Karpas-422 (cell line): ENCODE measurements around the gene FIGNL2. TPM values are rescaled to one million over a fixed set of nuclear protein-coding genes. Genes with fewer than 3 reads are reported as not detected.
"Not testable (repeated sequence)": the region's sequence is repeated elsewhere in the genome, so short reads cannot be mapped to it uniquely, and the experiment has no call there.

Experiments used
- DNase-seq: peaks from one replicate; pipeline ENCODE4 v3.0.0-alpha.2; 2015
- H2AFZ ChIP-seq: fragments of 200-600 bp; sonication (generic); 2 replicates; pipeline ENCODE4 v1.6.1; 2014; ENCODE audit warnings: antibody characterized with exemption, low read length, mixed read lengths
- H3K27ac ChIP-seq: fragments of 200-600 bp; sonication (generic); 2 replicates; pipeline ENCODE4 v1.5.1; 2014; ENCODE audit warnings: mild to moderate bottlenecking, low read length, moderate library complexity
- H3K27me3 ChIP-seq: fragments of 200-600 bp; sonication (generic); 2 replicates; pipeline ENCODE4 v1.6.1; 2014; ENCODE audit warnings: low read length, mixed read lengths
- H3K36me3 ChIP-seq: fragments of 200-600 bp; sonication (generic); 2 replicates; pipeline ENCODE4 v1.6.1; 2014; ENCODE audit warnings: low read length, mixed read lengths; ENCODE audit not compliant: insufficient read depth
- H3K4me1 ChIP-seq: fragments of 200-600 bp; sonication (generic); 2 replicates; pipeline ENCODE4 v1.6.1; 2014; ENCODE audit warnings: mild to moderate bottlenecking, low read length, mixed read lengths
- H3K4me2 ChIP-seq: fragments of 200-600 bp; sonication (generic); 2 replicates; pipeline ENCODE4 v1.6.1; 2014; ENCODE audit warnings: low read length, low read depth, mild to moderate bottlenecking; ENCODE audit not compliant: poor library complexity, severe bottlenecking
- H3K4me3 ChIP-seq: fragments of 200-600 bp; sonication (generic); 2 replicates; pipeline ENCODE4 v1.5.1; 2014; ENCODE audit warnings: mild to moderate bottlenecking, antibody characterized with exemption, low read length, mixed read lengths
- H3K79me2 ChIP-seq: fragments of 200-600 bp; sonication (generic); 2 replicates; pipeline ENCODE4 v1.6.1; 2014; ENCODE audit warnings: mild to moderate bottlenecking, low read length, mixed read lengths
- H3K9ac ChIP-seq: fragments of 200-600 bp; sonication (generic); 2 replicates; pipeline ENCODE4 v1.6.0; 2014; ENCODE audit warnings: low read length
- H3K9me2 ChIP-seq: fragments of 200-600 bp; sonication (generic), shearing (Covaris generic); replicated peaks from 2 replicates; pipeline ENCODE4 v1.6.0; 2014; ENCODE audit warnings: mild to moderate bottlenecking, low read length, moderate library complexity; ENCODE audit not compliant: insufficient read depth
- H3K9me3 ChIP-seq: fragments of 300-700, 200-600 bp; sonication (generic); 2 replicates; pipeline ENCODE4 v1.6.1; 2014; ENCODE audit warnings: low read length, mixed read lengths
- H4K20me1 ChIP-seq: fragments of 200-600 bp; sonication (generic); 2 replicates; pipeline ENCODE4 v1.6.1; 2014; ENCODE audit warnings: mild to moderate bottlenecking, antibody characterized with exemption, low read length, low read depth; ENCODE audit not compliant: insufficient read depth
- total RNA-seq: library from RNA; depleted of rRNA; stranded (reverse); fragments of >200 nt; shearing (Covaris generic); gene quantifications from 2 replicates; pipeline ENCODE4 v1.2.3, GENCODE V29; 2014; ENCODE audit warnings: low replicate concordance

FIGNL2 gene
- total RNA-seq, 1 experiment from 2014 or later: not detected

GRCh38 chr12:51798051-51798450, 50.5 kb downstream of the FIGNL2 start:
- H4K20me1 ChIP-seq, H3K4me1 ChIP-seq, H2AFZ ChIP-seq, H3K79me2 ChIP-seq, H3K9me2 ChIP-seq, H3K9ac ChIP-seq, H3K27ac ChIP-seq, H3K4me2 ChIP-seq, DNase-seq, H3K9me3 ChIP-seq, H3K36me3 ChIP-seq, H3K27me3 ChIP-seq, H3K4me3 ChIP-seq: not testable (repeated sequence)

GRCh38 chr12:51797301-51797700, 51.2 kb downstream of the FIGNL2 start:
- Histone ChIP-seq H3K4me3 (no peak overlapping the region), H3K27ac (no peak overlapping the region), H3K4me2 (no peak overlapping the region), H3K9me3 (no peaks in the 10 kb centered on the region), H3K36me3 (no peaks in the 10 kb centered on the region), H3K9ac (no peak overlapping the region), H3K4me1 (no peaks in the 10 kb centered on the region), H3K27me3 (no peaks in the 10 kb centered on the region), H4K20me1 (no peaks in the 10 kb centered on the region), H2AFZ (no peak overlapping the region), H3K79me2 (no peaks in the 10 kb centered on the region), H3K9me2 (no peaks in the 10 kb centered on the region)
- DNase-seq: no peak

DNA sequence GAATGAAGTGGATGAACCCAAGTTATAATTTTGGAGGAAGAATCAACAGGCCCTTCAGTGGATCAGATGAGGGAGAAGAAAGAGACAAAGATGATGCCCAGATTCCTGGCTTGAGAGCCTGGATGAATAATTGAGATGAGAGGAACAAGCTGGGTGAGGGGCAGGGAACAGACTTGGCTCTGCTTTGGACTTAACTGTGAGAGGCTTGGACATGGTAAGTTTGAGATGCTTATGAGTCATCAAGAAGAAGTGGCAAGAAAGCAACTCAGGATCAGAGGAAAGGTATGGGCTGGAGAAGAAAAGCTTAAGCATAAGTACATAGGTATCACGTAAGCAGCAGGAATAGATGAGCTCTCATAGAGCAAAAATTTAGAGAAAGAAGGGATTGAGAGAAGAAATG, 55.3 kb downstream of the FIGNL2 start:
- Histone ChIP-seq H3K27ac (no peak overlapping the region), H3K9ac (no peak overlapping the region), H3K79me2 (no peaks in the 10 kb centered on the region), H3K9me2 (no peaks in the 10 kb centered on the region), H3K36me3 (no peaks in the 10 kb centered on the region), H3K4me3 (no peak overlapping the region), H3K4me1 (no peaks in the 10 kb centered on the region), H4K20me1 (no peaks in the 10 kb centered on the region), H3K27me3 (no peaks in the 10 kb centered on the region), H3K9me3 (no peaks in the 10 kb centered on the region), H2AFZ (no peak overlapping the region), H3K4me2 (no peak overlapping the region)
- DNase-seq: no peak

DNA sequence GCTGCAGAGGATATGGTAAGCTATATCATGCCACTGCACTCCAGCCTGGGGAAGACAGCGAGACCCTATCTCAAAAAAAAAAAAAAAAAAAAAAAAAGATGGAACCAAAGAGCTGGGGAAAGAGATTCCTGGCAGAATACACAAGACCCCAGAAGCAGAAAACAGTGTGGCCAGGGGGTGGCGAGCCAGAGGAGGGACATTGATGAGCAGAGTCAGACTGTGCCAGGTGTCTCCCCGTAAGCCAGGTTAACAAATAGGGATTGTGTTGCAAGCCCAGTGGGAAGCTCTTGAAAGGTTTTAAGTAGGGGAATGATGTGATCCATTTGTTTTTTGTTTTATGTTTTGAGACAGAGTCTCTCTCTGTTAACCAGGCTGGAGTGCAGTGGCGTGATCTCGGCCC, 56.1 kb downstream of the FIGNL2 start:
- Histone ChIP-seq H4K20me1 (no peaks in the 10 kb centered on the region), H3K79me2 (no peaks in the 10 kb centered on the region), H3K36me3 (no peaks in the 10 kb centered on the region), H3K4me3 (no peak overlapping the region), H3K4me1 (no peaks in the 10 kb centered on the region), H2AFZ (no peak overlapping the region), H3K4me2 (no peak overlapping the region), H3K27ac (no peak overlapping the region), H3K27me3 (no peaks in the 10 kb centered on the region), H3K9ac (no peak overlapping the region), H3K9me2 (no peaks in the 10 kb centered on the region), H3K9me3 (no peaks in the 10 kb centered on the region)
- DNase-seq: no peak

GRCh38 chr12:51788876-51789275, 59.6 kb downstream of the FIGNL2 start:
- Histone ChIP-seq H3K79me2 (no peaks in the 10 kb centered on the region), H3K27me3 (no peaks in the 10 kb centered on the region), H3K36me3 (no peaks in the 10 kb centered on the region), H3K4me2 (no peak overlapping the region), H3K27ac (no peak overlapping the region), H3K4me3 (no peak overlapping the region), H4K20me1 (no peaks in the 10 kb centered on the region), H3K9me2 (no peaks in the 10 kb centered on the region), H2AFZ (no peak overlapping the region), H3K4me1 (no peaks in the 10 kb centered on the region), H3K9me3 (no peaks in the 10 kb centered on the region), H3K9ac (no peak overlapping the region)
- no peak for DNase-seq

DNA sequence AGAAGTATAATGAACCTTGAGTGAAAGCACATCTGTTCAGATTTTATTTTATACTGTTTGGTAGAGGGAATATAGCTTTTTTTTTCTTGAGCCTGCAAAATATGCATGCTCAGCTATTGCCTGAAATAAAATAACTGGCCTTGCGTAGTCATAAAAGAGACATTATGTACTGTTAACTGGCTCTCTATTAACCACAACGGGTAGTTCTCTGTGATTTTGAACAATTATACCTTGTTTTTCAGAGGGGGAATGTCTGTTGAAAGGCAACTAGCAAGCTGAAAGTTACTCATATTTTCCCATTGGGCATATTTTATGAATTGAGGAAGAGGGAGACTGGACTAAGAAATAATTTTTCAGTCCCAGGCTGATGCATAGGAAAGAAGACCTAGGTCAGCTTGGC, 62.6 kb downstream of the FIGNL2 start:
- H2AFZ ChIP-seq: no peak overlapping the region
- no peaks in the 10 kb centered on the region for H3K9me2 ChIP-seq
- no peak overlapping the region for H3K27ac ChIP-seq
- no peaks in the 10 kb centered on the region for H4K20me1 ChIP-seq
- H3K4me1 ChIP-seq: no peaks in the 10 kb centered on the region
- no peak overlapping the region for H3K9ac ChIP-seq
- H3K4me2 ChIP-seq: no peak overlapping the region
- H3K79me2 ChIP-seq: no peaks in the 10 kb centered on the region
- DNase-seq: no peak
- H3K36me3 ChIP-seq: no peaks in the 10 kb centered on the region
- H3K27me3 ChIP-seq: no peaks in the 10 kb centered on the region
- H3K9me3 ChIP-seq: no peaks in the 10 kb centered on the region
- H3K4me3 ChIP-seq: no peak overlapping the region

- no peaks in the 10 kb centered on the region for H3K4me1 ChIP-seq
- no peaks in the 10 kb centered on the region for H3K79me2 ChIP-seq
- H3K9ac ChIP-seq: no peak overlapping the region
- no peak overlapping the region for H2AFZ ChIP-seq
- no peaks in the 10 kb centered on the region for H3K9me2 ChIP-seq
- no peaks in the 10 kb centered on the region for H3K9me3 ChIP-seq
- no peaks in the 10 kb centered on the region for H4K20me1 ChIP-seq
- no peak for DNase-seq
- no peak overlapping the region for H3K4me2 ChIP-seq
- H3K27me3 ChIP-seq: no peaks in the 10 kb centered on the region
- H3K4me3 ChIP-seq: no peak overlapping the region
- no peak overlapping the region for H3K27ac ChIP-seq
- no peaks in the 10 kb centered on the region for H3K36me3 ChIP-seq
These were observed 63.8 kb downstream of the FIGNL2 start for GRCh38 chr12:51784688-51785087.

DNA sequence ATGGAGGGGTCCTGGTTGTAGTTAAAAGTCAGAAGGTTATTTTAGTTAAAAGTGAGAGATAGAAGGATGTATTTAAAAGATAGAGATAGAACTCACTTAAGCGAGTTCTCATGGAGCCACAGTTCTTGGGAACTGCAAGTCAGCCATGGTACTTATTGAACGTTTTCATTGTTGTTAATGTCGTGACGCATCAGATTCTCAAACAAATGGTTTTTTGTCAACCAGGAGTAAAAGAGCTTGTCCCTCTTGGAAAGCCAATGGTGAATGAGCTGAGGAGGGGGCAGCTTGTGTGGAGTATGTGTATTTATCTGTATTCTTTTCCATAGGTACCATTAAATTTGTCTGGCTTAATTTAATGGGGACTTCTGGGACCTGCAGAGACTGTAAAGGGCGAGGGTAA, 68.6 kb downstream of the FIGNL2 start:
- no peaks in the 10 kb centered on the region for H3K36me3 ChIP-seq
- no peak overlapping the region for H3K9ac ChIP-seq
- H3K79me2 ChIP-seq: no peaks in the 10 kb centered on the region
- no peak overlapping the region for H3K27ac ChIP-seq
- H3K9me3 ChIP-seq: no peaks in the 10 kb centered on the region
- H3K4me1 ChIP-seq: no peaks in the 10 kb centered on the region
- H3K4me3 ChIP-seq: no peak overlapping the region
- no peaks in the 10 kb centered on the region for H3K9me2 ChIP-seq
- DNase-seq: no peak
- no peak overlapping the region for H2AFZ ChIP-seq
- no peaks in the 10 kb centered on the region for H3K27me3 ChIP-seq
- no peak overlapping the region for H3K4me2 ChIP-seq
- no peaks in the 10 kb centered on the region for H4K20me1 ChIP-seq

DNA sequence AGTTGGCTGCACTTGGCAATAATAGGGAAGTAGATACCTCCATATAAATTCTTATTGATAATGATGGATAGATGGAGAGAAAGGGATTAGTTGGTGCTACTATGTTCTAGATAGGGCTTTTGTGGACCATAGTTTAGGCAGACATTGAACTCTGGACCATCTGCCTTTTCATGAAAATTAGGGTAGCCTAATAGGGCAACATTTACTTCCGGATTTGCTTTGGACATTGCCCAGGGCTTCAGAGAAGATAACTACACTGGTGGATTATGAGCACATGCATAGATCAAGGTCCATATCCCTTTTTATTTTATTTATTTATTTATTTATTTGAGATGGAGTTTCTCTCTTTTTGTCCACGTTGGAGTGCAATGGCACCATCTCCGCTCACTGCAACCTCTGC, 70.5 kb downstream of the FIGNL2 start:
- H3K4me1 ChIP-seq: no peaks in the 10 kb centered on the region
- H3K9me3 ChIP-seq: no peaks in the 10 kb centered on the region
- no peak overlapping the region for H3K4me3 ChIP-seq
- H3K79me2 ChIP-seq: no peaks in the 10 kb centered on the region
- H3K27me3 ChIP-seq: no peaks in the 10 kb centered on the region
- H2AFZ ChIP-seq: no peak overlapping the region
- H3K36me3 ChIP-seq: no peaks in the 10 kb centered on the region
- no peak for DNase-seq
- no peaks in the 10 kb centered on the region for H3K9me2 ChIP-seq
- no peaks in the 10 kb centered on the region for H4K20me1 ChIP-seq
- H3K9ac ChIP-seq: no peak overlapping the region
- no peak overlapping the region for H3K27ac ChIP-seq
- H3K4me2 ChIP-seq: no peak overlapping the region
